Mesendoderm (in vitro differentiated cells): Measurements from ENCODE around the gene CLIP3.

Source experiments
- DNase-seq: peaks from one replicate; pipeline ENCODE4 v3.0.0; 2013
- H2AK5ac ChIP-seq: 2 replicates; pipeline ENCODE4 v1.6.1; 2013; ENCODE audit warnings: low read length, inconsistent platforms
- H2BK120ac ChIP-seq: 2 replicates; pipeline ENCODE4 v1.6.1; 2013; ENCODE audit warnings: low read depth, mild to moderate bottlenecking, low read length, moderate library complexity, mixed read lengths
- H2BK15ac ChIP-seq: replicated peaks from 2 replicates; pipeline ENCODE4 v1.6.1; 2013; ENCODE audit warnings: low read depth, mild to moderate bottlenecking, moderate library complexity
- H2BK5ac ChIP-seq: 2 replicates; pipeline ENCODE4 v1.6.1; 2013; ENCODE audit warnings: low read length, inconsistent platforms
- H3K18ac ChIP-seq: 2 replicates; pipeline ENCODE4 v1.6.1; 2013; ENCODE audit warnings: mild to moderate bottlenecking, low read length, mixed read lengths
- H3K23ac ChIP-seq: one replicate; pipeline ENCODE4 v1.6.1; 2013; ENCODE audit warnings: low read length
- H3K27ac ChIP-seq: 2 replicates; pipeline ENCODE4 v1.5.1; 2013; ENCODE audit warnings: low read depth, mild to moderate bottlenecking, inconsistent platforms, low read length, moderate library complexity
- H3K27me3 ChIP-seq: 2 replicates; pipeline ENCODE4 v1.6.1; 2013; ENCODE audit warnings: low read length, control low read depth, mild to moderate bottlenecking, inconsistent platforms; ENCODE audit not compliant: insufficient read depth, poor library complexity
- H3K36me3 ChIP-seq: 2 replicates; pipeline ENCODE4 v1.6.1; 2013; ENCODE audit warnings: low read length, inconsistent platforms; ENCODE audit not compliant: control insufficient read depth, insufficient read depth
- H3K4ac ChIP-seq: one replicate; pipeline ENCODE4 v1.6.1; 2013; ENCODE audit warnings: low read depth, mild to moderate bottlenecking, low read length, moderate library complexity
- H3K4me1 ChIP-seq: 2 replicates; pipeline ENCODE4 v1.6.1; 2013; ENCODE audit warnings: low read depth, low read length, inconsistent platforms; ENCODE audit not compliant: control insufficient read depth
- H3K4me2 ChIP-seq: 2 replicates; pipeline ENCODE4 v1.6.1; 2013; ENCODE audit warnings: low read length
- H3K4me3 ChIP-seq: 2 replicates; pipeline ENCODE4 v1.5.1; 2013; ENCODE audit warnings: mild to moderate bottlenecking, low read length
- H3K56ac ChIP-seq: one replicate; pipeline ENCODE4 v1.6.1; 2013; ENCODE audit warnings: low read length
- H3K79me1 ChIP-seq: 2 replicates; pipeline ENCODE4 v1.6.1; 2013; ENCODE audit warnings: low read length, inconsistent platforms
- H3K79me2 ChIP-seq: 2 replicates; pipeline ENCODE4 v1.6.1; 2013; ENCODE audit warnings: mild to moderate bottlenecking, low read length; ENCODE audit not compliant: control insufficient read depth, insufficient read depth
- H3K9ac ChIP-seq: 2 replicates; pipeline ENCODE4 v1.6.1; 2013; ENCODE audit warnings: low read length, inconsistent platforms
- H4K5ac ChIP-seq: one replicate; pipeline ENCODE4 v1.6.1; 2013; ENCODE audit warnings: low read length
- H4K8ac ChIP-seq: one replicate; pipeline ENCODE4 v1.6.1; 2013; ENCODE audit warnings: low read depth, mild to moderate bottlenecking, control low read depth, low read length, moderate library complexity
- WGBS: extraction: QIAGEN DNeasy Blood & Tissue Kit; methylation state at CpG from one replicate; pipeline ENCODE4 v1.1.7; 2013; ENCODE audit warnings: low lambda C conversion rate, missing lambda C conversion rate; ENCODE audit not compliant: insufficient coverage; ENCODE audit errors: extremely low coverage; 5-methylcytosine and 5-hydroxymethylcytosine counted together

The CLIP3 gene

DNA sequence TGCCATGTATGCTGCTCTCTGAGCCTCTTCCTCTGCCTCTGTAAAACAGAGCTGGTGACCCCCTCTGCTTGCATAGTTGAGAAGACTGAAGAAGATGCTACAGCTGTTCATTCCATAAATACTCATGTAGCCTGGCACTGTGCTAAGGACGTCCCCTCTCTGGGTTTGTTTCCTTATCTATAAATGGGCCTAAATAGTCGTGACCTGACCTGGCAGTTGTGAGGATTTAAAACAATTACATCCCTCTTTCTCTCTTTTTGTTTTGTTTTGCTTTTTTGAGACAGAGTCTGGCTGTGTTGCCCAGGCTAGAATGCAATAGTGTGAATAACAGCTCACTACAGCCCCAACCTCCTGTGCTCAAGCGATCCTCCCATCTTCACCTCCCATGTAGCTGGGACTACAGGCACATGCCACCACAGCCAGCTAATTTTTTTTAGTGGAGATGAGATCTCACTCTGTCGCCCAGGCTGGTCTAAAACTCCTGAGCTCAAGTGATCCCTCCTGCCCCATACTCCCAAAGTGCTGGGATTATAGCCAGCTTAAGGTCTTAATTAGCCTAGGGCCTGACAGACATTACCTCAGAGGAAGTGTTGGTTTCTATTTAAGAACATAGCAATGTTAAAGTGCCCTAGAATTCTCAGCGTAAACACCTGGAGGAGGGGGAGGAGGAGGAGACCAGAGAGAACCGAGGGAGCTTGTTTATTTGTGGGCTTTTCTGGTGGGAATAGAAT is 26.7 kb upstream of the CLIP3 start:
- Histone ChIP-seq H3K27ac (no peak overlapping the region), H2BK15ac (no peak overlapping the region), H2BK120ac (no peak overlapping the region), H3K4me3 (no peak overlapping the region), H3K56ac (no peak overlapping the region), H3K9ac (no peak overlapping the region), H3K36me3 (peaks cover 10% of the 10 kb centered on the region), H3K23ac (no peak overlapping the region), H4K8ac (no peak overlapping the region), H3K4me2 (no peak overlapping the region), H2BK5ac (no peak overlapping the region), H2AK5ac (no peak overlapping the region), H3K27me3 (no peaks in the 10 kb centered on the region), H3K18ac (no peak overlapping the region), H3K79me2 (peaks cover 21% of the 10 kb centered on the region), H3K79me1 (peaks cover 15% of the 10 kb centered on the region), H4K5ac (no peak overlapping the region), H3K4ac (no peak overlapping the region), H3K4me1 (peaks cover 2% of the 10 kb centered on the region)
- DNase-seq, result peak; percentile 16
- WGBS, result no CpG with 5 or more reads among the region's 6 CpGs

GRCh38 chr19:36058481-36059179 is 26.0 kb upstream of the CLIP3 start:
- Histone ChIP-seq H3K23ac (no peak overlapping the region), H3K4me1 (peaks cover 3% of the 10 kb centered on the region), H3K36me3 (peaks cover 8% of the 10 kb centered on the region), H2BK15ac (no peak overlapping the region), H3K27ac (no peak overlapping the region), H3K79me2 (peaks cover 21% of the 10 kb centered on the region), H4K8ac (no peak overlapping the region), H2BK120ac (no peak overlapping the region), H3K4ac (no peak overlapping the region), H4K5ac (no peak overlapping the region), H3K18ac (no peak overlapping the region), H3K9ac (no peak overlapping the region), H3K56ac (no peak overlapping the region), H3K79me1 (peaks cover 13% of the 10 kb centered on the region), H3K4me2 (no peak overlapping the region), H3K4me3 (no peak overlapping the region), H3K27me3 (no peaks in the 10 kb centered on the region), H2AK5ac (no peak overlapping the region), H2BK5ac (no peak overlapping the region)
- DNase-seq, result no peak
- WGBS, result no CpG with 5 or more reads among the region's 12 CpGs

GRCh38 chr19:36054733-36055686 is 22.3 kb upstream of the CLIP3 start, which contains the start of gene WDR62:
Gene WDR62, plus strand, starts transcription at chr19:36054897. Its CDS starts 75 bp downstream, at chr19:36054972.
- Histone ChIP-seq H3K27me3 (no peaks in the 10 kb centered on the region), H3K36me3 (peaks cover 4% of the 10 kb centered on the region), H2BK15ac (no peak within 1 kb of the TSS), H3K4me2 (peak within 1 kb of the TSS; percentile 94), H3K27ac (peak within 1 kb of the TSS; percentile 91), H3K9ac (peak within 1 kb of the TSS; percentile 88), H3K4me3 (peak within 1 kb of the TSS; percentile 76), H2AK5ac (no peak within 1 kb of the TSS), H3K79me1 (peaks cover 9% of the 10 kb centered on the region), H3K23ac (no peak within 1 kb of the TSS), H2BK5ac (peak within 1 kb of the TSS; percentile 56), H3K18ac (no peak within 1 kb of the TSS), H3K4me1 (peaks cover 8% of the 10 kb centered on the region), H4K8ac (no peak within 1 kb of the TSS), H4K5ac (no peak within 1 kb of the TSS), H2BK120ac (no peak within 1 kb of the TSS), H3K79me2 (peaks cover 20% of the 10 kb centered on the region), H3K56ac (peak within 1 kb of the TSS; percentile 95), H3K4ac (no peak within 1 kb of the TSS)
- WGBS, result no CpG with 5 or more reads among the region's 76 CpGs
- DNase-seq, result peak; percentile 94

- H2BK5ac ChIP-seq, result peak within 1 kb of the TSS; percentile 56
- peak within 1 kb of the TSS; percentile 88 for H3K9ac ChIP-seq
- no peaks in the 10 kb centered on the region for H3K36me3 ChIP-seq
- H3K4me3 ChIP-seq, result peak within 1 kb of the TSS; percentile 76
- H3K79me1 ChIP-seq, result peaks cover 9% of the 10 kb centered on the region
- DNase-seq, result peak; percentile 99
- H3K4me1 ChIP-seq, result peaks cover 8% of the 10 kb centered on the region
- H3K56ac ChIP-seq, result peak within 1 kb of the TSS; percentile 95
- H3K4me2 ChIP-seq, result peak within 1 kb of the TSS; percentile 94
- no peak within 1 kb of the TSS for H2BK120ac ChIP-seq
- no peaks in the 10 kb centered on the region for H3K27me3 ChIP-seq
- no peak within 1 kb of the TSS for H3K23ac ChIP-seq
- no peak within 1 kb of the TSS for H3K4ac ChIP-seq
- H2AK5ac ChIP-seq, result peak within 1 kb of the TSS; percentile 80
- no peak within 1 kb of the TSS for H4K8ac ChIP-seq
- H3K27ac ChIP-seq, result peak within 1 kb of the TSS; percentile 91
- H3K79me2 ChIP-seq, result peaks cover 20% of the 10 kb centered on the region
- no CpG with 5 or more reads among the region's 56 CpGs for WGBS
- no peak within 1 kb of the TSS for H3K18ac ChIP-seq
- H2BK15ac ChIP-seq, result no peak within 1 kb of the TSS
- no peak within 1 kb of the TSS for H4K5ac ChIP-seq
Observed at GRCh38 chr19:36054119-36054732, 21.6 kb upstream of the CLIP3 start, which contains the start of gene THAP8. Gene THAP8, minus strand, starts transcription at chr19:36054285. Its CDS starts 68 bp downstream, at chr19:36054217.

DNA sequence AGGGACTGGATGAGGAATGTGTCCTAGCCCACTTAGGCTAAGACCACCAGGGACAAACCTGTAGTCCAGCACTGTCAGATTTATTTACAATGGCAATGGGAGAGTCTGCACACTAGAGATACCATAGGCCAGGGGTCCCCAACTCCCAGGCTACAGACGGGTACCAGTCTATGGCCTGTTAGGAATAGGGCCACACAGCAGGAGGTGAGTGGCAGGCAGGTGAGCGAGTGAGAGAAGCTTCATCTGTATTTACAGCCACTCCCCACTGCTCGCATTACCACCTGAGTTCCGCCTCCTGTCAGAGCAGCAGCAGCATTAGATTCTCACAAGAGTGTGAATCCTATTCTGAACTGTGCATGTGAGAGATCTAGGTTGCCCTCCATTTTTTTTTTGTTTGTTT is 19.0 kb upstream of the CLIP3 start:
- Histone ChIP-seq H2BK15ac (no peak overlapping the region), H3K4me3 (no peak overlapping the region), H4K5ac (no peak overlapping the region), H4K8ac (no peak overlapping the region), H3K36me3 (no peaks in the 10 kb centered on the region), H3K4me2 (no peak overlapping the region), H3K9ac (peak overlapping the region; percentile 8), H3K23ac (no peak overlapping the region), H3K4me1 (peaks cover 8% of the 10 kb centered on the region), H2AK5ac (no peak overlapping the region), H3K27me3 (no peaks in the 10 kb centered on the region), H2BK120ac (no peak overlapping the region), H2BK5ac (no peak overlapping the region), H3K79me2 (peaks cover 11% of the 10 kb centered on the region), H3K56ac (no peak overlapping the region), H3K4ac (no peak overlapping the region), H3K18ac (no peak overlapping the region), H3K79me1 (peaks cover 4% of the 10 kb centered on the region), H3K27ac (no peak overlapping the region)
- peak; percentile 47 for DNase-seq
- WGBS, result no CpG with 5 or more reads among the region's 4 CpGs
